HG03064 (cell line): Measurements from ENCODE around the gene CYREN.
A peak's percentile ranks its signal among the peaks of the same experiment; 100 is the strongest.

Experiments used
- ATAC-seq: cut with Tn5 transposase; IDR thresholded peaks from one replicate; pipeline ENCODE4 v1.9.1; 2021; ENCODE audit warnings: low read depth; ENCODE audit not compliant: unreplicated experiment

CYREN gene

DNA sequence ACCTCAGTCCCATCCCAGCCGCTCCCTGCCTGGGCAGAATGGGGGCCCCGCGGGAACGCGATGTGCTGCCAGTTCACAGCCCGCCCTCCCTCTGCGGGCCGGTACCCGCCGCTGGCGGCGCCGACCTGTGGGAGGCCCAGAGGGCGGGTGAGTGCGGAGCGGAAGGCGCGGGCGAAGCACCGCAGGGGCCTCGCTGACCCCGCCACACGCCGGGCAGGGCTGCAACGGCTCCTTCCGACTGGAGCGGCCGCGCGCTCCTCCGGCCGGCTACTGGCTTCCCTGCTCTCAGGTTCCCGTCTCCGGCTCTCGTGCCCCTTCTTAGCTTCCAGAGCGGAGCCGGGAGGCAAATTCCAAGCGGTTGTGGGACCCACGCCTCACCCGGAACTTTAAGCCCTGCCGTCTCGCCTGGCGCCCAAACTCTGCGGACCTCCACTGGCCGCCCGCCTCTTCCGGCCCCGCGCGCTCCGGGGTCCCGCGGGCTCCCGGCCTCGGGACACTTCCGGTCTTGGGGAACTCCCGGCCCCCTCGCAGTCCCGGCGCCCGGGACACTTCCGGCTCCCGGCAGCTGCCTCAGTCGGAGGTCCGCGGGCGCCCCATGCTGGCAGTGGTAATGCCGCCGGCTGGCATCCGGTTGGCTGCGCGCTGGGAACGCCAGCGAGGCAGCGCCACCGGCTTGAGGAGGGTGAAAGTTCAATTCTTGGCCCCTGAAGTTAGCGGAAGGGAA, at the start of gene CYREN:
Gene CYREN (minus strand): TSS at position 434 of the 724 bp plus-strand sequence. CDS start 1,785 bp downstream, outside the sequence.
- ATAC-seq = peak; percentile 71

DNA sequence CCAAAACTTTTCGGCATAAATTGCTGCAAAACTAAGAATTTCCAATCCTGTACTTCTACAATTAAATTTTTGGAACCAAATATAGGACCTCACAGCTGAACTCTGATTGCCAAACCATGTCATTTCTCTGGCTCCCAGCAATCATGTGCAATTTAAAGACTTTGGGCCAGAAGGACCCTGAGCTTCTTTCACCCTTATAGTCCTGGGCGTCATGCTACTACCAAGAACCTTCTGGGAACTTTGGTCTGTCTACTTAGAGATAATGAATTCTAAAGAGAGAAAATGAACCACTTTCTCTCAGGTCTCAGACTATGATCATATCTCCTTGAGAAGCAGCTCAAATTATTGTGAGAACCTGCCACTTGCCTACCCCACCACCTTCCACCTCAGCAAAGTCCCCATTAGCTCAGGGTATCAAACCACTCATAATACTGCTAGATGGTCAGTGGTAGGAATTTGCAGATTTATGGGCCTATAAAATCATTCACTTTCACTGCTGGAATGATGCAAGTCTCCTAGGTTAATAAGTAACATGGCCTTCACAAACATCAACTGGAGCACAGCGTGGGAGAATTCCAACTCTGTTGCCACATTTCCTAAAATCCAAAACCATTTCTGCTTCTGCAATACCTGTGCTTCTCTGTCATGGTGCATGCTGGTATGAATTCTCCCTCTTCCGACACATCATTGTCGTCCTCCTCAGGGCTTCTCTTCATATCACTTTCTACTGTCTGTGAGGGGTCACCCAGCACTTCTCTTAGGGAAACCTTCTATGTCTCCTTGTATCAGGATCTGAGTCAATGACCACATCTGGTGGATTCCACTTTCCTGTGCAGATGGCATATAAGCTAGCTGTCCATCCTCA, 47.4 kb upstream of the CYREN start:
- ATAC-seq = no peak

- no peak for ATAC-seq
Observed at GRCh38 chr7:135215698-135216097, 45.2 kb upstream of the CYREN start.

DNA sequence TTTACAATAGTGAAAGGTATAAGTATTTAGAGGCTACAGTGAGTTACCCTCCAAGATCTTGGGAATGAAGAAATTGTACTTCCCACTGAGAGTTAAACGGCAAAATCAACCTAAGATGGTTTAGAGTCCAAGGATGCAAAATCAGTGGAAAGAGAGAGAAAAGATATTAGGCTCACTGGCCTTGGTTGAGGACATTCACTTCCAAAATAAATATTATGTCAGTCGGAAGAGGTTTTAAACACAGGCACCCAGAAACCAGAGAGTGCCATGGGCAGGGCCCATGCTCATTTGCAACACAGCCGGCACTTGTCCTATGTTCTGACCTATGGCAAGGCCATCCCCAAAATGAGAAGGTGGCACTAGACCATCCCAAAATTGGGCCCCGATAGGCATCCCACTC, 44.7 kb upstream of the CYREN start:
- ATAC-seq = no peak

- ATAC-seq = no peak
Observed at GRCh38 chr7:135213831-135214230, 43.3 kb upstream of the CYREN start.

GRCh38 chr7:135211946-135212685, 41.6 kb upstream of the CYREN start:
- ATAC-seq = peak; percentile 24

DNA sequence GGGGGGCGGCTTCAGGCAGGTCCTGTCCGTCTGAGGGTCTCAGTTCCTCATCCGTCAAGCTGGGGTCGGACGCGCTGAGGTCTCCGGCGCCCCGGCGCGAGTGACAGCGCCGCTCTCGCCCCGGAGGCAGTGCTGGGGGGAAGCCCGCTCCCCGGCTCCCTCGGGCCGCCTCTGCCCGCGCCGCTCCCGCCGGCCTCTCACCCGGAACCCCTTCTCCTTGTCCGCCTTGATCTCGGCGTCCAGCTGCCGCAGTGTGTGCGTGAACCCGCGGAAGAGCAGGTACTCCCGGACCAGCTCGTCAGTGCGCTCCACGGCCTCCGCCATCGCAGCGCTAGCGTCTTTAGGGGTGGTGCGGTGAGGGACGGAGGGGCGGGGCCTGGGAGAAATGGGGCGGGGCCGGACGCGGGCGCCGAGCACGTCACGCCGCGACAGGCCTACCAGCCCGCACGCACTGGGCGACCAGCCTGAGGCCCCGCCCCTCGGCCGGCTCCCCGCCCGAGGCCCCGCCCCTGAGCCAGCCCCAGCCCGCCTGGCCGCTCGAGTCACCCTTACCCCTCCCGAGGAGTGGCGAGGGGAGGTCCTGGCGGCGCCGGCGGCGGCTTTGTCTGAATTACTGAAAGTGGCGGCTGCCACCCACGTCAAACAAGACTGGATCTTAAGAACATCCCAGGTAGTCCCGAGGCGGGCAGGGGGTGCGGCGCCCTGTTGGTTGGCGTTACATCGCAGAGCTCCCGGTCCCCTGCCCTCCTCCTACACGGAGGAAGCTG, 40.9 kb upstream of the CYREN start, which contains the start of gene WDR91:
Gene WDR91 (minus strand): TSS at position 348 of the 767 bp plus-strand sequence. CDS start 24 bp downstream, at position 324.
- ATAC-seq = peak; percentile 71

- ATAC-seq = no peak
Observed at GRCh38 chr7:135210888-135211178, 40.3 kb upstream of the CYREN start.

DNA sequence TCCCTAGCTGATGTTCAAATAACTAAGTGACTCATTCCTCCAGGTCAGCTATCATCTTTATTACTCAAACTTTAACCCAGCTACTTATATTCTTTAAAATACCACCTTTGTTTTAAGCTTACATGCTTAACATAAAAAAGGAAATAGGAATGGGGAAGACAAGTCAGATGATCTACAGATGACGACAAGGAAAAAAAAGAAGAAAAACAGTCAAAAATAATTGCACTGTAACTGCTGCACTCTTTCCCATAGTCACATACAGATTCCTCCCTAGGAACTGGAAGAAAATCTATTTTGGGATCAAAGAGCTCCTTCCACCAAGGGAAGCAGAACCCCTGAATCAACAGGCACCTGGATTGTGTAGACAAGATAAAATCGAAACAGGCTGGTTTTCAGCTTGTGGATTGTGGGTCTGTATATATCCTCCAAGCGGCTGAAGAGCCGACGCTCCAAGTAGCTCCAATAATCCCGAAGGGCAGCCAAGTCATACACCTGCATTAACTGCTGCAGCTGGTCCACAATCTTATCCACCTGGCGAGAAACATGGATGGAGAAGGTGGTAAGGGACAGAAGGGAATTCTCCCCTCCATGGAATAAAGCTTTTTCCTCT, 38.8 kb upstream of the CYREN start:
- ATAC-seq = no peak

- no peak for ATAC-seq
Observed at GRCh38 chr7:135208102-135208793, 37.7 kb upstream of the CYREN start.

DNA sequence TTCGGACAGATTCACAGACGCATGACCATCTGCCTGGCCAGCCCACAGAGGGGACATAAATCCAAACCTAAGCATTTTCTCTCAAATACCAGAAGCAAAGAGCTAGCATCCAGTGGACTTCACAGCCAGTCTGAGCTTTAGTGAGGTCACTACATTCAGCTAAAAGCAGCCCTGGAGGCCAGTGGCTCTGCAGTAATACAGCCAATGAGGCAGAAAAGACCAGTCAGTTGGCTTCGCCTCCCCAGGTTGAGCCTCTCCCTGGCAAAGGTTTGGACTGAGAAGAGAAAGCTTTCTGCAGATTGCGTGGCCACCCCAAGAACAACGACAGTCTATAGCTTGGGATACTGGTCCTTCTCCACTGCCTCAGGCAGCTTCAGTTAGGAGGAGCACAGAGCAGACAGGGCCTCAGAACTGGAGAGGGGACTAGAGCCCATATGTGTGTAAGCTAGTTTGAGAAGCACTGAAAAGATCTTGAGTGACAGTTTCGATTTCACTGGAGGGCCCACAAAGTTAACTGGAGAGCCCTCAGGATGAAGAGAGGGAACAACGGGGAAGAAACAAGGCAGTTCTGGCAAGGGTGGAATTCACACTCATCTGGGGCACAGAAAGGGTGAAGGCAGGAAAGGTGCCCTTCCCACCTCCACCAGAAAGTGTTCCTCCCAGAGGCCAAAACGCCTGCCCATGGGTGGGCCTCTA, 37.0 kb upstream of the CYREN start:
- ATAC-seq = no peak

DNA sequence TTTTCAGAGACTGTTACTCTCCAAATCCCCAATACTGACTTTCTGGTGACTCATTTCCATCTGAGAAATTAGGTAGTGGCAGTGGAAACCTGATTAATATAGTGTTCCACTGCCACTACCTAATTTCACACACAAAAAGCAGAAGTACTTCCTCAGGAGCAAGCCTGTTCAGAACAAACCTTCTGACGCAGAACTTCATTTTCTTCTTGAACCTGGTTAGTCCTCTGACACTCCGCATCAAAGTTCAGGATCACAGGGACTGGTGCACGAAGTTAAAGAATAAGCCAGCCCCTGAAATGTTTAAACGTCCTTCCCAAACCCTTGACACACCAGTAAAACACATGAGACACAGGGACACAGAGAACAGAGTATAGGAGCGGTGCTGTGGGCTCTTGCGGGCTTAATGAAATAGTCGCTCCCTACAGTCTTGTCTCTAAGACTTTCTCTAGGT, 36.5 kb upstream of the CYREN start:
- ATAC-seq = peak; percentile 26

GRCh38 chr7:135205850-135206249, 35.3 kb upstream of the CYREN start:
- no peak for ATAC-seq

GRCh38 chr7:135204876-135205275, 34.4 kb upstream of the CYREN start:
- ATAC-seq = no peak

- ATAC-seq = no peak
Observed at GRCh38 chr7:135204341-135204749, 33.8 kb upstream of the CYREN start.

DNA sequence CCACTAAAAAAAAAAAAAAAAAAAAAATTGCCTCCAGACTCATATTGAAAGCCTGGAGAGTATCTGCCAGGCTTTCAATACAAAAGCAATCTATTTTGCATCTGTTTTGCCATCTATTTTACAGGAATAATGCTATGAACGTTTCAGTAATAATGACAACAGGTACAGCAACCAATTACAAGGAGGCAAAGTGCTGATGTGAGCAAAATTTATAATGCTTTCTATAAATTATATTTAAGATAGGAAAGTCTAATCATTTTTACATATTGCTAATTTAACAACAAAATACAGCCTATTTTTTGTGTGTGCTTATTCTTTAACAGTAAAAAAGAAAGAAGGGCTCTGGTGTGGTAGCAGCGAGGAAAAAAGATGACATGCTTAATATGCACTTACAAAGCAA, 30.8 kb upstream of the CYREN start:
- no peak for ATAC-seq

- ATAC-seq = no peak
Observed at GRCh38 chr7:135200821-135201331, 30.4 kb upstream of the CYREN start.

- no peak for ATAC-seq
Observed at GRCh38 chr7:135199439-135199838, 28.9 kb upstream of the CYREN start.
